Fibroblast of villous mesenchyme (primary cell): ENCODE measurements around the gene KCNQ1OT1. TPM values are rescaled to one million over a fixed set of nuclear protein-coding genes. Genes with fewer than 3 reads are reported as not detected.
A peak's percentile ranks its signal among the peaks of the same experiment; 100 is the strongest.

Source experiments
- DNase-seq: peaks from one replicate; pipeline ENCODE4 v3.0.0-alpha.2; 2010; ENCODE audit warnings: low read depth
- H3K4me3 ChIP-seq: 2 replicates; pipeline ENCODE4 v1.5.1; 2011; ENCODE audit warnings: low read depth, mild to moderate bottlenecking, low read length
- CTCF ChIP-seq: IDR thresholded peaks from 2 replicates; pipeline ENCODE4 v1.5.1; 2012; ENCODE audit warnings: low read depth, mild to moderate bottlenecking, low read length; ENCODE audit not compliant: insufficient read depth
- total RNA-seq: library from RNA; depleted of rRNA; stranded (reverse); fragments of >200 nt; gene quantifications from 2 replicates; pipeline ENCODE4 v1.2.3, GENCODE V29; 2012

The KCNQ1OT1 gene
- total RNA-seq, 1 donor, result 6.0 TPM

GRCh38 chr11:2745511-2745910, 45.7 kb upstream of the KCNQ1OT1 start:
- TF ChIP-seq CTCF, result no peak
- DNase-seq, result no peak
- H3K4me3 ChIP-seq, result no peak overlapping the region

- TF ChIP-seq CTCF, result no peak
- no peak for DNase-seq
- H3K4me3 ChIP-seq, result no peak overlapping the region
Observed at GRCh38 chr11:2744166-2744565, 44.4 kb upstream of the KCNQ1OT1 start.

- H3K4me3 ChIP-seq, result no peak overlapping the region
- no peak for TF ChIP-seq CTCF
- DNase-seq, result no peak
Observed at GRCh38 chr11:2743427-2744110, 43.8 kb upstream of the KCNQ1OT1 start.

GRCh38 chr11:2742611-2743426, 43.0 kb upstream of the KCNQ1OT1 start:
- TF ChIP-seq CTCF, result no peak
- no peak for DNase-seq
- H3K4me3 ChIP-seq, result no peak overlapping the region

GRCh38 chr11:2742201-2742600, 42.4 kb upstream of the KCNQ1OT1 start:
- H3K4me3 ChIP-seq, result no peak overlapping the region
- no peak for DNase-seq
- no peak for TF ChIP-seq CTCF

GRCh38 chr11:2741377-2742131, 41.8 kb upstream of the KCNQ1OT1 start:
- peak; percentile 93 for DNase-seq
- no peak for TF ChIP-seq CTCF
- H3K4me3 ChIP-seq, result no peak overlapping the region
